ENCODE results near the gene FTH1.

GRCh38 chr11:62004473-62004872 lies 37.0 kb upstream of the FTH1 start:
- TF ChIP-seq CTCF (conservative IDR thresholded peaks at IDR 0.05; ENCODE audit: low read depth, low read length), result no peak
- no peak for TF ChIP-seq POLR2A (IDR thresholded peaks at IDR 0.05; ENCODE audit: low read depth, low read length)
- TF ChIP-seq USF2 (IDR thresholded peaks at IDR 0.05; ENCODE audit: low read depth, low read length), result no peak
- no peak for TF ChIP-seq ELK1 (IDR thresholded peaks at IDR 0.05; ENCODE audit: borderline replicate concordance, low read depth, low read length)
- TF ChIP-seq FOS (IDR thresholded peaks at IDR 0.05; ENCODE audit: low read depth, low read length), result no peak
- TF ChIP-seq CEBPB (IDR thresholded peaks at IDR 0.05; ENCODE audit: low read depth, low read length), result 0 out of 2 replicates have a peak, but pooled peaks have one; percentile 21
- TF ChIP-seq SMC3 (IDR thresholded peaks at IDR 0.05; ENCODE audit: low read depth, low read length), result no peak
- TF ChIP-seq MAFK (IDR thresholded peaks at IDR 0.05; ENCODE audit: low read depth, low read length), result no peak

All from IMR-90 (cell line).